ENCODE results near the gene MAPK6. TPM values are rescaled to one million over a fixed set of nuclear protein-coding genes. Genes with fewer than 3 reads are reported as not detected.

Gene MAPK6
- total and polyA plus RNA-seq, 9 of the 15 experiments (the other 6 are each of a cell fraction or from before 2014, with no cell fraction given), result 28.5 to 97.1 (median 74.0) TPM

DNA sequence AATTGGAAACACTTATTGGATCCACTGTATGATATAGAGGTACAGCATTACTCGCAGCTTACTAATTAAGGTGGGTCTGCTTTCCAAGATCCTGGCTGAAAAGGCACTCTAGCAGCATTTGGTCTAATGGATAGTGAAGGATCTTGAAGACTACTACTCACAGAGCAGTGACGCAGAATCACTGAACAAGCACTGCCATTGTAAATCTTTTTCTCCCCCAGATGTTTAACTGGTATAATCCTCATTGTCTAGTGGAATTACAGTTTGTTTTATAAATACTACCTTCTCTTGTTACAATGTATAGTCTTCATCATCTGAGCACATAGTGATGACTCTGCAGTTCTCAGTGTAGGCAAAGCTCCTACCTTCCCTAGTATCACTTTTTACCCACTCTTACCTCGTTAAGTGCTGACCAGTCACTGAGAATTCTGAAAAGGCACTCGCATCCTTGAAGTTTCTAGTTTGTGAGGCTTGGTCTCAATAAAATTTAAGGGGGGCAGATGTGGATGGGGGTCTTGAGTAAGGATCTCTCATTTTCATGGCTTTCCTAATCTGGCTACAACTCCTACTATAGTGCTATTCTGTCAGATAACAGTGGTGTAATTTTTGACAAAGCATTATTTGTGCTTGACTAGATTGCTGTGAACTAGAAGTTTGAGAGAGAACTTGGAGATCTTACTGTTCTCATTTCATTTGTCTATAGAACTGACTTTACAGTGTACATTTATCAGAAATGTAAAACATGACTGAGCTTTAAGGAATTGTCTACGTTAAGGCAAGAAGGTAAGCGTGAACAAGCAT is 23.2 kb downstream of the MAPK6 start:
- ChIA-PET CTCF (ENCODE audit: low intra/inter-chr PET ratio) (no interaction called here), POLR2A (interaction anchor here (0.6 to 2.0 kb wide), 7 partner anchors 8 to 71 kb away, joined by 3 to 7 read pairs (median 5); partner anchors contain the start of gene LEO1)
- in situ Hi-C loops (cut with MboI) (no loop called here), intact Hi-C loops (cut with micrococcal nuclease) (loop anchor here (1.0 kb wide), 1 partner anchor 38 kb away; no protein-coding TSS in a partner anchor)
- Histone ChIP-seq H4K20me1 (replicated peaks; ENCODE audit: control insufficient read depth, insufficient read depth, low read length) (peaks cover 45% of the 10 kb centered on the region), H3K4me2 (ENCODE audit: insufficient read depth, low read length) (peak overlapping the region; percentile 49), H3K79me2 (ENCODE audit: control insufficient read depth, insufficient read depth, low read length) (peaks cover 99% of the 10 kb centered on the region), H3K36me3 (ENCODE audit: control insufficient read depth, insufficient read depth, low read length) (peaks cover 32% of the 10 kb centered on the region; the same call in 2 of the 3 replicates), H3K27me3 (ENCODE audit: control insufficient read depth in 2 of 2, insufficient read depth in 2 of 2, low read length in 2 of 2) (no peaks in the 10 kb centered on the region), H3K9me1 (ENCODE audit: control insufficient read depth, insufficient read depth, low read length) (peaks cover 5% of the 10 kb centered on the region), H2AFZ (ENCODE audit: low read depth, low read length) (no peak overlapping the region), H3K4me3 (no peak overlapping the region), H3K9me3 (replicated peaks; ENCODE audit: control insufficient read depth, insufficient read depth, low read depth, low read length) (no peaks in the 10 kb centered on the region), H3K9ac (ENCODE audit: insufficient read depth in 1 of 2, low read depth in 2 of 2, low read length in 2 of 2) (no peak overlapping the region), H3K4me1 (replicated peaks in 1 of 2; ENCODE audit: control insufficient read depth in 2 of 2, insufficient read depth in 2 of 2, low read length in 2 of 2) (peaks cover 17 to 40% of the 10 kb centered on the region in 2 experiments), H3K27ac (ENCODE audit: extremely low read depth, low read depth, low read length) (peak overlapping the region; percentile 44)
- peak; percentile 66 for ATAC-seq
- BruUV-seq (replicated peaks), result no TSS peak
- whole genome bisulfite sequencing (ENCODE audit: insufficient coverage, low coverage, missing lambda C conversion rate), result 44% methylated on average over 6 of the region's 6 CpGs
- DNase-seq (ENCODE audit: extremely low read depth in 1 of 4, low spot score in 3 of 4), result peak; percentile 16 to 39 (median 29)
- peak; percentile 52 for FAIRE-seq
- TF ChIP-seq SUPT5H (IDR thresholded peaks at IDR 0.05), result no peak
- no peak for TF ChIP-seq ZNF311 (CRISPR knock-in tag; IDR thresholded peaks at IDR 0.05)
- TF ChIP-seq, protein P1, sequence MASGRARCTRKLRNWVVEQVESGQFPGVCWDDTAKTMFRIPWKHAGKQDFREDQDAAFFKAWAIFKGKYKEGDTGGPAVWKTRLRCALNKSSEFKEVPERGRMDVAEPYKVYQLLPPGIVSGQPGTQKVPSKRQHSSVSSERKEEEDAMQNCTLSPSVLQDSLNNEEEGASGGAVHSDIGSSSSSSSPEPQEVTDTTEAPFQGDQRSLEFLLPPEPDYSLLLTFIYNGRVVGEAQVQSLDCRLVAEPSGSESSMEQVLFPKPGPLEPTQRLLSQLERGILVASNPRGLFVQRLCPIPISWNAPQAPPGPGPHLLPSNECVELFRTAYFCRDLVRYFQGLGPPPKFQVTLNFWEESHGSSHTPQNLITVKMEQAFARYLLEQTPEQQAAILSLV (tag; IDR thresholded peaks at IDR 0.05), result no peak
- 0 out of 2 replicates have a peak, but pooled peaks have one; percentile 18 for TF ChIP-seq DPF2 (IDR thresholded peaks at IDR 0.05)
- TF ChIP-seq ZNF316 (IDR thresholded peaks at IDR 0.05), result peak; percentile 99
- TF ChIP-seq NFE2 (IDR thresholded peaks at IDR 0.05; ENCODE audit: low read depth), result peak; percentile 84
- TF ChIP-seq PHF20 (IDR thresholded peaks at IDR 0.05; ENCODE audit: partially characterized antibody), result no peak
- TF ChIP-seq, protein P2, sequence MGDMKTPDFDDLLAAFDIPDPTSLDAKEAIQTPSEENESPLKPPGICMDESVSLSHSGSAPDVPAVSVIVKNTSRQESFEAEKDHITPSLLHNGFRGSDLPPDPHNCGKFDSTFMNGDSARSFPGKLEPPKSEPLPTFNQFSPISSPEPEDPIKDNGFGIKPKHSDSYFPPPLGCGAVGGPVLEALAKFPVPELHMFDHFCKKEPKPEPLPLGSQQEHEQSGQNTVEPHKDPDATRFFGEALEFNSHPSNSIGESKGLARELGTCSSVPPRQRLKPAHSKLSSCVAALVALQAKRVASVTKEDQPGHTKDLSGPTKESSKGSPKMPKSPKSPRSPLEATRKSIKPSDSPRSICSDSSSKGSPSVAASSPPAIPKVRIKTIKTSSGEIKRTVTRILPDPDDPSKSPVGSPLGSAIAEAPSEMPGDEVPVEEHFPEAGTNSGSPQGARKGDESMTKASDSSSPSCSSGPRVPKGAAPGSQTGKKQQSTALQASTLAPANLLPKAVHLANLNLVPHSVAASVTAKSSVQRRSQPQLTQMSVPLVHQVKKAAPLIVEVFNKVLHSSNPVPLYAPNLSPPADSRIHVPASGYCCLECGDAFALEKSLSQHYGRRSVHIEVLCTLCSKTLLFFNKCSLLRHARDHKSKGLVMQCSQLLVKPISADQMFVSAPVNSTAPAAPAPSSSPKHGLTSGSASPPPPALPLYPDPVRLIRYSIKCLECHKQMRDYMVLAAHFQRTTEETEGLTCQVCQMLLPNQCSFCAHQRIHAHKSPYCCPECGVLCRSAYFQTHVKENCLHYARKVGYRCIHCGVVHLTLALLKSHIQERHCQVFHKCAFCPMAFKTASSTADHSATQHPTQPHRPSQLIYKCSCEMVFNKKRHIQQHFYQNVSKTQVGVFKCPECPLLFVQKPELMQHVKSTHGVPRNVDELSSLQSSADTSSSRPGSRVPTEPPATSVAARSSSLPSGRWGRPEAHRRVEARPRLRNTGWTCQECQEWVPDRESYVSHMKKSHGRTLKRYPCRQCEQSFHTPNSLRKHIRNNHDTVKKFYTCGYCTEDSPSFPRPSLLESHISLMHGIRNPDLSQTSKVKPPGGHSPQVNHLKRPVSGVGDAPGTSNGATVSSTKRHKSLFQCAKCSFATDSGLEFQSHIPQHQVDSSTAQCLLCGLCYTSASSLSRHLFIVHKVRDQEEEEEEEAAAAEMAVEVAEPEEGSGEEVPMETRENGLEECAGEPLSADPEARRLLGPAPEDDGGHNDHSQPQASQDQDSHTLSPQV (IDR thresholded peaks at IDR 0.05), result peak; percentile 34; the same call in 1 of the 2 replicates
- TF ChIP-seq HDAC3 (IDR thresholded peaks at IDR 0.05; ENCODE audit: borderline replicate concordance, partially characterized antibody), result no peak
- no peak for TF ChIP-seq KHSRP (IDR thresholded peaks at IDR 0.05)
- TF ChIP-seq NRF1 (conservative IDR thresholded peaks at IDR 0.05 in 1 of 2, IDR thresholded peaks at IDR 0.05 in 1 of 2), result no peak
- 0 out of 4 replicates have a peak, but pooled peaks of 1 of the 2 experiments have one; percentile 18 for TF ChIP-seq HDAC1 (IDR thresholded peaks at IDR 0.05)
- TF ChIP-seq MAFK (IDR thresholded peaks at IDR 0.05; ENCODE audit: low read length), result peak; percentile 96
- TF ChIP-seq GATAD2B (IDR thresholded peaks at IDR 0.05; ENCODE audit: borderline replicate concordance), result no peak
- TF ChIP-seq, protein P3, sequence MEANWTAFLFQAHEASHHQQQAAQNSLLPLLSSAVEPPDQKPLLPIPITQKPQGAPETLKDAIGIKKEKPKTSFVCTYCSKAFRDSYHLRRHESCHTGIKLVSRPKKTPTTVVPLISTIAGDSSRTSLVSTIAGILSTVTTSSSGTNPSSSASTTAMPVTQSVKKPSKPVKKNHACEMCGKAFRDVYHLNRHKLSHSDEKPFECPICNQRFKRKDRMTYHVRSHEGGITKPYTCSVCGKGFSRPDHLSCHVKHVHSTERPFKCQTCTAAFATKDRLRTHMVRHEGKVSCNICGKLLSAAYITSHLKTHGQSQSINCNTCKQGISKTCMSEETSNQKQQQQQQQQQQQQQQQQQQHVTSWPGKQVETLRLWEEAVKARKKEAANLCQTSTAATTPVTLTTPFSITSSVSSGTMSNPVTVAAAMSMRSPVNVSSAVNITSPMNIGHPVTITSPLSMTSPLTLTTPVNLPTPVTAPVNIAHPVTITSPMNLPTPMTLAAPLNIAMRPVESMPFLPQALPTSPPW (CRISPR knock-in tag; IDR thresholded peaks at IDR 0.05), result no peak
- 0 out of 2 replicates have a peak, but pooled peaks have one; percentile 18 for TF ChIP-seq SOX6 (IDR thresholded peaks at IDR 0.05)
- no peak for TF ChIP-seq MCM7 (IDR thresholded peaks at IDR 0.05)
- TF ChIP-seq BACH1 (tag; IDR thresholded peaks at IDR 0.05), result peak; percentile 42; the same call in 1 of the 2 replicates

All from K562 (cell line).